PC-9 (cell line): Measurements from ENCODE around the gene ANKZF1.

ENCODE experiments used
- EZH2 ChIP-seq: fragments of 200-600 bp; sonication (generic); IDR thresholded peaks from 2 replicates; pipeline ENCODE4 v1.8.0; 2017; ENCODE audit warnings: antibody characterized with exemption, low read depth
- TF ChIP-seq, protein P1 (sequence below): fragments of 200-600 bp; sonication (generic); conservative IDR thresholded peaks from 2 replicates; pipeline ENCODE4 v1.6.1; 2017; ENCODE audit warnings: mixed run types, antibody characterized with exemption, mild to moderate bottlenecking, moderate library complexity

- TF ChIP-seq, protein P1, sequence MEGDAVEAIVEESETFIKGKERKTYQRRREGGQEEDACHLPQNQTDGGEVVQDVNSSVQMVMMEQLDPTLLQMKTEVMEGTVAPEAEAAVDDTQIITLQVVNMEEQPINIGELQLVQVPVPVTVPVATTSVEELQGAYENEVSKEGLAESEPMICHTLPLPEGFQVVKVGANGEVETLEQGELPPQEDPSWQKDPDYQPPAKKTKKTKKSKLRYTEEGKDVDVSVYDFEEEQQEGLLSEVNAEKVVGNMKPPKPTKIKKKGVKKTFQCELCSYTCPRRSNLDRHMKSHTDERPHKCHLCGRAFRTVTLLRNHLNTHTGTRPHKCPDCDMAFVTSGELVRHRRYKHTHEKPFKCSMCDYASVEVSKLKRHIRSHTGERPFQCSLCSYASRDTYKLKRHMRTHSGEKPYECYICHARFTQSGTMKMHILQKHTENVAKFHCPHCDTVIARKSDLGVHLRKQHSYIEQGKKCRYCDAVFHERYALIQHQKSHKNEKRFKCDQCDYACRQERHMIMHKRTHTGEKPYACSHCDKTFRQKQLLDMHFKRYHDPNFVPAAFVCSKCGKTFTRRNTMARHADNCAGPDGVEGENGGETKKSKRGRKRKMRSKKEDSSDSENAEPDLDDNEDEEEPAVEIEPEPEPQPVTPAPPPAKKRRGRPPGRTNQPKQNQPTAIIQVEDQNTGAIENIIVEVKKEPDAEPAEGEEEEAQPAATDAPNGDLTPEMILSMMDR, result no peak
- TF ChIP-seq EZH2, result no peak
These were observed 22.3 kb upstream of the ANKZF1 start for GRCh38 chr2:219207134-219207883.
